Measurements from ENCODE around the gene SDK2.
"Not testable (repeated sequence)": the region's sequence is repeated elsewhere in the genome, so short reads cannot be mapped to it uniquely, and the experiment has no call there.

Gene SDK2

DNA sequence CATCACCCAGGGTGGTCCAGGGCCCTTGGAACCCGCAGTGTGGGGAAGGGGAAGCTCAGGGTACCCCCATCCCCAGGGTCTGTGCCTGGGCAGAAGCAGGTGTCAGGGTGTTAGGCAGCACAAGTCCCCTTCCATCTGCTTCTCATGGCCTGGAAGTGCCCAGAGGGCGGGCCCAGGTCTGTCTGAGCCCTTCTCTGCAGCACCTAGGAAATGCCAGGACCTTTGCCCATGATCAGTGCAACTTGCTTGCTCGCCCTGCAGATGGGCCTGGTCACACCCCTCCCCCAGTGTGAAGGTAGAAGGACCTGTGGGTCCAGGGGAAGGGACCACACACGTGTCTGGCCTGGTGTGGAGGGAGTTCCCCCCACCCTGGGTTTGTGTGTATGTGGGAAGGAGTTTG lies 174.9 kb downstream of the SDK2 start:
- in situ Hi-C loops (cut with HindIII; ENCODE audit: low sequenced_read_pairs): no loop called here

GRCh38 chr17:73468221-73468620 lies 176.0 kb downstream of the SDK2 start:
- in situ Hi-C loops (cut with HindIII; ENCODE audit: low sequenced_read_pairs): no loop called here

GRCh38 chr17:73467651-73468050 lies 176.6 kb downstream of the SDK2 start:
- in situ Hi-C loops (cut with HindIII; ENCODE audit: low sequenced_read_pairs): no loop called here

- in situ Hi-C loops (cut with HindIII; ENCODE audit: low sequenced_read_pairs): no loop called here
Measured at GRCh38 chr17:73466704-73467433, 177.4 kb downstream of the SDK2 start.

DNA sequence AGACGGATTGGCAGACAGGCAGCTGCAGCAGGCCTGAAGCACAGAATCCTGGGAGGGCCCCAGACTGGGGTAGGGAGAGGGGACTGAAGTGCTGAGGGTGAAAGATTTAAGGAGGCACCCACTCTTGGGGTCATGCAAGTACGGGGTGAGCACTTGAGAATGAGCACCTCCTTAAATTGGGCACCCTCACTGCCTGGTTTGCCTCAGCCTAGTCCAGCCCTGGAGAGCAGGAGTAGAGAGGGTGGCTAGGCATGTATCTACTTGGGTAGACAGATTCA lies 178.4 kb downstream of the SDK2 start:
- in situ Hi-C loops (cut with HindIII; ENCODE audit: low sequenced_read_pairs): no loop called here

DNA sequence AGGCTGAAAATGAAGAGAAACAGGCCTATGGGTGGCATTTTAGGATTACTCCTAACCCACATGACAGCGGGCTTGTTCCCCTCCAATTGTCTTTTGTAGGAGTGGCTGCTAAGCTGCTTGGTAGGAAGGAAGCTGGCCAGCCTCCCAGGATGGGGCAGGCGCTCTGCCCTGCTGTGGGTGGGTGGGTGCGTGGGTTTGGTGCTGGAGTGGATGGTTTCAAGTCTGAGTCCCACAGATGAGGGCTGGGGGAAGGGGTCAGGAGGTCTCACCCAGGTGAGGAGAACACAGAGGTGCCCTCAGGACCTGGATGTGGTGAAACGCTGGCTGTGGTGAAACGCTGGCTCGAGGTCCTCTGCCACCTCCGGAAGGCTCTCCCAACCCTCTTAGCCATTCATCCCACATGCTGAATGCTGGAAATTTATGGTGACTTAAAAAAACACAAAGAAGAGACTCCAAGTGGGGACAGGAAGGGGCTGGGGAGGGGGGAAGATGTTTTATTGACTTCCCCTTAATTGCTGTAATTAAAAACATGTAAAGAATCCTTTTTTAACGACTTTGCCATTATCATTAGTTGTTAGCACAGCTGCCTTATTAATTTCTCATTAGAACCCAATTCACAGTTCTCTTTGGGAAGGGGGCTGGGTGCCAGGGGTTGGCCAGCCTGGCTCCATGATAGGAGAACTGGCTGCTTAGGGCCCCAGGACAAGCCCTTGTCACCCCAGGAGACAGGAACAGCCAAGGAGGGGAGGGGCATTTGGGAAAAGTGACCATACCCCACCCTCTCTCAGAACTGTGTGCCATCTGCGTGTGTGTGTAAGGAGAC lies 178.9 kb downstream of the SDK2 start:
- in situ Hi-C loops (cut with HindIII; ENCODE audit: low sequenced_read_pairs): no loop called here

DNA sequence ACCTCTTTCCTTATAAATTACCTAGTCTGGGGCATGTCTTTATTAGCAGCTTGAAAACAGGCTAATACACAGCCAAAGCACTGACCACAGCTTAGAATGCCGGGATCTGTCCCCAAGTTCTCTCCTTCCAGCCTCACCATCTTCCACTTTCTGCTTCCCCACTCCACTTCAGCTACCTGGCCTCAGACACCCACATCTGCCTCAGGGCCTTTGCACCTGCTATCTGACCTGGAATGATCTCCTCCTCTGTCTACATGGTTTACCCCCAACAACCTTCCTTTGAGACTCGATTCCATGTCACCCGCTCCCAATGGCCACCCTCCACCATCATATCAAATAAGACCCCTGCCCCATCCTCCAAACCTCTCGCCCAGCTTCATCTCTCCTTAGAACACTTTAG lies 179.8 kb downstream of the SDK2 start:
- in situ Hi-C loops (cut with HindIII; ENCODE audit: low sequenced_read_pairs): no loop called here

GRCh38 chr17:73463821-73464220 lies 180.4 kb downstream of the SDK2 start:
- in situ Hi-C loops (cut with HindIII; ENCODE audit: low sequenced_read_pairs): no loop called here

DNA sequence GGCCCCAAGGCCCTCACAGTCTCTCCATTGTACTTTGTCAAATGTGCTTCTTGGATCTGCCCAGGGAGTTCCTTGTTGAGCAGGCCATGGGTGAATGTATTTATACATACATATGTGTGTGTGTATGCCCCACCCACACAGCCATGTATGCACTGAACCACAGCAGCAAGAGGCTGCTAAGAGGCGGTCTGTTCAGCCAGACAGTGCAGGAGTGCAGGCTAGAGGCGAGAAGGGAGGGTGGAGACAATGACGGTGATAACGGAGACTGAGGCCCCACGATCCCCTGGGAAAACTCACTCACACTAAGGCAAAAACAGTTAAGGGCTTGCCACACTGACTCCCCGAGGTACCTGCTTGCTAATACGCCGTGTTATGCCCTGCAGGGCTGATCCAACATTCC lies 181.4 kb downstream of the SDK2 start:
- in situ Hi-C loops (cut with HindIII; ENCODE audit: low sequenced_read_pairs): no loop called here

- in situ Hi-C loops (cut with HindIII; ENCODE audit: low sequenced_read_pairs): no loop called here
Measured at GRCh38 chr17:73459980-73460379, 184.3 kb downstream of the SDK2 start.

- in situ Hi-C loops (cut with HindIII; ENCODE audit: low sequenced_read_pairs): no loop called here
Measured at GRCh38 chr17:73455767-73456166, 188.5 kb downstream of the SDK2 start.

DNA sequence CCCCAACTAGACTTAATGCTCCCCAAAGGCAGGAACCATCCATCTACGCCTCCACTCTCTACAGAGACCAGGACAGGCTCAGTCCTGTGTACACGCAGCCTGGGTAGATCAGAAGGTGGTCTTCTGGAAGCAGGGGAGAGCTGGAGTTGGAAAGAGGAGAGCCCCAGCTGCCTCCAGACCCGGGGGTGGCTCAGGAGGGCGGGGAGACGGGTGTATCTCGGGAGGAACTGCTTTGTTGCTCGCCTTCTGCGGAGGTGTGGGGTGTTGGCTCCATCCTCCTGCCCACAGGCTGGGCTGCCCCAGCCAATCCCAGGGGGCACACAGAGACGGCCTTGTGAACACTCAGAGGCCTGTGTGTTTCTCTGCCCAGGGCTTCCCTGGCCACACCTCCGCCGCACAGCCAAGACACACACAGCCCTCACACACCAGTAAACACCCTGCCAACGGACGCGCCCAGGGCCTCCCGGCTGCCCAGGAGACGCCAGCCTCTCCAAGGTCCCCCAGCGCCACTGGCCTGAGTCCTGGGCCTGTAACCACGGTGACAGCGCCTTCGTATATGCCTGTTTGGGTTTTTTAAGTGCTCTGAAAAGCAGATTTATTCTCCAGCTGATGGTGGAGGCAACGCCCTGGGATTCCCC lies 189.1 kb downstream of the SDK2 start:
- in situ Hi-C loops (cut with HindIII; ENCODE audit: low sequenced_read_pairs): no loop called here

DNA sequence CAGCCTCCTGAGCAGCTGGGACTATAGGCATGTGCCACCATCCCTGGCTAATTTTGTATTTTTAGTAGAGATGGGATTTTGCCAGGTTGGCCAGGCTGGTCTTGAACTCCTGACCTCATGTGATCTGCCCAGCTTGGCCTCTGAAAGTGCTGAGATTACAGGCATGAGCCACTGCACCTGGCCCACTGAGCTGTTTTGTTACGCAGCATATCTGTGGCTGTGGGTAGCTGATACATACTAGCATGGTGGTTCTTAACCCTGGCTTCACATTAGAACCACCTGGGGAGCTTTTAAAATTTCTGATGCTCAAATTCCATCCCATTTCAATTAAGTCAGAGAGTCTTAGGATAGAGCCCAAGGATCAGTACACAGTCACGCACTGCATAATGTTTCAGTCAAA lies 190.8 kb downstream of the SDK2 start:
- in situ Hi-C loops (cut with HindIII; ENCODE audit: low sequenced_read_pairs): not testable (repeated sequence)

GRCh38 chr17:73453090-73453489 lies 191.2 kb downstream of the SDK2 start:
- in situ Hi-C loops (cut with HindIII; ENCODE audit: low sequenced_read_pairs): no loop called here

GRCh38 chr17:73452009-73452408 lies 192.2 kb downstream of the SDK2 start:
- in situ Hi-C loops (cut with HindIII; ENCODE audit: low sequenced_read_pairs): no loop called here

DNA sequence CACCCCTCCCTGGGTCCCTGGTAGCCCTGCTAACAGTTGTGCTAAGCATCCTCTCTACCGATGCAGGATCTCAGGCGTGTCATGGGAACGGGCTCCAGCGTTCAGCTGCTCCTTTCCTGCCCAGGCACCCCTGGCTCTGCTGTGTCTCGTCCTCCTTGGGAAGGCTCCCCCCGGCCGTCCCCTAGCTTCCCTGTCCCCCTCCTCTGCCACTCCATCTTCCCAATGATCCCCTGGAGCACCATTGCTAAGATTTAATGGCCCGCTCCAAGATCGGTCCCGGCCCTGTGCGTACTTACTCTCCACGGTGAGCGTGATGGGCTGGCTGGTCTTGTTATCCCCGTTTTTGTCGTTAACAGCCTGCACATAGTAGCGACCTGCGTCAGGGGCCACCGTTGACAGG lies 196.9 kb downstream of the SDK2 start:
- in situ Hi-C loops (cut with HindIII; ENCODE audit: low sequenced_read_pairs): loop anchor here (5.0 kb wide), 2 partner anchors 75 to 255 kb away; no protein-coding TSS in a partner anchor

- in situ Hi-C loops (cut with HindIII; ENCODE audit: low sequenced_read_pairs): loop anchor here (5.0 kb wide), 2 partner anchors 76 to 256 kb away; no protein-coding TSS in a partner anchor
Measured at GRCh38 chr17:73446617-73447016, 197.6 kb downstream of the SDK2 start.

- in situ Hi-C loops (cut with HindIII; ENCODE audit: low sequenced_read_pairs): loop anchor here (5.0 kb wide), 2 partner anchors 77 to 257 kb away; no protein-coding TSS in a partner anchor
Measured at GRCh38 chr17:73445466-73445865, 198.8 kb downstream of the SDK2 start.

- in situ Hi-C loops (cut with HindIII; ENCODE audit: low sequenced_read_pairs): no loop called here
Measured at GRCh38 chr17:73444021-73444420, 200.2 kb downstream of the SDK2 start.

- in situ Hi-C loops (cut with HindIII; ENCODE audit: low sequenced_read_pairs): no loop called here
Measured at GRCh38 chr17:73439597-73439996, 204.6 kb downstream of the SDK2 start.

GRCh38 chr17:73437826-73438225 lies 206.4 kb downstream of the SDK2 start:
- in situ Hi-C loops (cut with HindIII; ENCODE audit: low sequenced_read_pairs): no loop called here

GRCh38 chr17:73436954-73437353 lies 207.3 kb downstream of the SDK2 start:
- in situ Hi-C loops (cut with HindIII; ENCODE audit: low sequenced_read_pairs): no loop called here
